ENCODE data around the gene CHN1.

Gene CHN1

GRCh38 chr2:174863183-174863582 lies 142.0 kb downstream of the CHN1 start:
- DNase-seq: no peak

DNA sequence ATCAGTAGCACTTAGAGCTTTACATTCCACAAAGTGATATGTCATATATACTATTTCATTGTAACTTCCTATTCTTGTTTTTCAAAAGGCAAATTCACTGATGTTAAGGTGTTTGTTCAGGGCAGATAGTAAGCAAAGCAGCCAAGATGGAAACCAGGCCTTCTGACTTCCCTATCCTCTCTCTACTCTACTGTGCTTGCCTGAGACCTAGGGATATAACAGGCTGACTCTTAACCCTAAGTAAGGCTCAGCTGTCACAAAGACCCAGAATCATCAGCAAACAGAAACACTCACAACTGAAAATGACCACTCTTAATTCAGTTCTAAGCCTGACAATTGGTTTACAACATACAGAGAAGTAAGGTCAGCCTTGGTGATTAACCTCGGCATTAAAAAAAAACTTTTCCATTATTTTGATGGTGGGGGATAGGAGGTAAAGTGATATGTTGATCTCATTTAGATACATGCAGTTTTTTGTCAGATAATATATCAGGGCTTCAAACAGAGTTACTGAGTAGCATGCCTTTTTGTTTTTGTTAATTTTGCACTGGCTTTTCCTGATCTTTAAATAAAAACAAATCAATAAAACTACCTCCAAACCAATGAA lies 145.5 kb downstream of the CHN1 start:
- DNase-seq: no peak

- DNase-seq: no peak
Measured at GRCh38 chr2:174858745-174859144, 146.4 kb downstream of the CHN1 start.

DNA sequence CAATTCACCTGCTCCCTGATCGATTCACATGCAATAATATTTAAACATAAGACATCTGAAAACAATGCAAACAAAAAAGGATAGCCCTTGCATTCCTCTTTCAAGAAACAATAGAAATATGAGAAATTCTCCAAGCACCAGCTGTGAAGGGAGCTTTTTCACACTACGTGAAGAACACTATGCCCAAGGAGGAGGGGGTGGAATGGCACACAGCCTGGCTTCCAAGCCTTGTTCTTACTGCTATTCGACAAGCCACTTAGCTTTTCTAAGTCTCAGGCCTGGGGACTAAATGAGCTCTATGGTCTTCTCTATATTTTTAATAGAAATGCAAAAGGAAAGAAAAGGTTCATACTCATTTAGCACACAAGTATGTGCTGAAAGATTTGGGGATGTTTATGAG lies 148.7 kb downstream of the CHN1 start:
- DNase-seq: no peak

DNA sequence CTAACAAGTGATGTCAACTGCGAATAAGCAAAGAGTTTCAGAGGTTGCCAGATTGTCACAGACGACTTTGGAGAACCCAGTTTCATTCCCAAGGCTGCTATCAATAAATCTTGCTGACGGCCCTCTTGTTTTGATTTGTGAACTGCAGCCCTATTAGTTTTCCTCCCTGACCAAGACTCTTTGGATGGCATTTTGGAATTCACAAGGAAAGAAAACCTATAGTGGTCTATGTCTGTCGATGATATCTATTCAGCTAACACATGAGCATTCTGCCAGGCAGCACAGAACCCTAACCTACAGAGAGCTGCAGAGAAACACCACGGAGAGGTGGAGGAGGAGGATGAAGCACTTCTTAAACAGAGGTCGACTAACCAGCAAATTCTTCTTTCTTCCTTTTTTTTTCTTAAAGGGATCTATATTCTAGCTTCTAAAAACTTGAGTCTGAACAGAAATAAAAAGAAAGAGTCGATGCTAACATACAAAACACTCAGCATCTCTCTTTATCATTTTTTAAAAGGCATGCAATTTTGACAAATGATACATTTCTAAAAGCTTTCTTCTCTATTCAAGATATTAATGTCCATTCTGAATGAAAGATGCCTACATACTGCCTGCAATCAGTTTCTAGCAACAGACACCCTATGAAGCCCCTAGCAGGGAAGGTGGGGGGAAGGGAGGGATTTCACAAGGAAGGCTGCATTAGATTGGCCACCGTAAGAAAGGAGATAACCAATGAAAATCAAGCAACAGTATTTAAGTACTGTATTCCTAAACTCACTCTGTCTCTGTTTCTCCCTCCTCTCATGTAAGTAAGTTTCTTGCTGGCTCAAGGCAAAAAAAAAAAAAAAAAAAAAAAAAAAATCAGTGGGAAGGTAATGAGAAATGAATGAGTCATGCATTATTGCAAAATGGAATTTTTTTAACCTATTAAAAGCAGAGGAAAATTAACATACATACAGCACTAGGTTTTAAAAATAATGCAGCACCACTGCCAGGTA lies 157.9 kb downstream of the CHN1 start:
- no peak for DNase-seq

GRCh38 chr2:174846218-174846617 lies 159.0 kb downstream of the CHN1 start:
- no peak for DNase-seq

- no peak for DNase-seq
Measured at GRCh38 chr2:174844295-174844708, 160.9 kb downstream of the CHN1 start.

GRCh38 chr2:174842496-174842895 lies 162.7 kb downstream of the CHN1 start:
- DNase-seq: no peak

- DNase-seq: no peak
Measured at GRCh38 chr2:174841936-174842335, 163.2 kb downstream of the CHN1 start.

GRCh38 chr2:174841350-174841749 lies 163.8 kb downstream of the CHN1 start:
- no peak for DNase-seq

DNA sequence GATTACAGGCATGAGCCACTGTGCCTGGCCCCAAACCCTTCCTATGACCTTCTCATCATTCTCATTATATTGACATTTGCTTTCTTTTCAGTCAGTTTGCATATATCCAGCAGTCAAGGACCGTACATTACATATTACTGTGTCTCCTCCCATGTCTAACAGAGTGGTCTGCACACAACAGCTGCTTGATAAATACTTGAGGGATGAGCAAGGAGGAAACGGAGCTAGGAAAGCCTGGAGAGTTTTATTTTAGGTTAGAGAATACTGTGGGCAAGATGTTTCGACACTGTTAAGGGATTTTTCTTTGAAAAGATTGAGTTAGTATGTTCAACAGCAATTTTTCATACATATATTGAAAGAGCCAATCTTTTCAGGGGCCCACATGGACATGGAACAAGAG lies 164.7 kb downstream of the CHN1 start:
- DNase-seq: no peak

DNA sequence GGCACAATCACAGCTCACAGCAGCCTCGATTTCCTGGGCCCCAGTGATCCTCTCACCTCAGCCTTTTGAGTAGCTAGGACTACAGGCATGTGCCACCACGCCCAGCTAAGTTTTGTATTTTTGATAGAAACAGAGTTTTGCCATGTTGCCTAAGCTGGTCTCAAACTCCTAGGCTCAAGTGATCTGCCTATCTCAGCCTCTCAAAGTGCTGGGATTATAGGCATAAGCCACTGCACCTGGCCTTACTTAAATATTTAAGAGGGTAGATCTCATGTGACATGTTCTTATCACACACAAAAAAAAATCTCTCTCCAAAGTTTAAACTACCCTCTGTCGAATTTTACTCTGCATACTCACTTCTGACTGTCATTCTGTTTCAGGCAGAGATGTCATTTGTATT lies 165.5 kb downstream of the CHN1 start:
- no peak for DNase-seq

DNA sequence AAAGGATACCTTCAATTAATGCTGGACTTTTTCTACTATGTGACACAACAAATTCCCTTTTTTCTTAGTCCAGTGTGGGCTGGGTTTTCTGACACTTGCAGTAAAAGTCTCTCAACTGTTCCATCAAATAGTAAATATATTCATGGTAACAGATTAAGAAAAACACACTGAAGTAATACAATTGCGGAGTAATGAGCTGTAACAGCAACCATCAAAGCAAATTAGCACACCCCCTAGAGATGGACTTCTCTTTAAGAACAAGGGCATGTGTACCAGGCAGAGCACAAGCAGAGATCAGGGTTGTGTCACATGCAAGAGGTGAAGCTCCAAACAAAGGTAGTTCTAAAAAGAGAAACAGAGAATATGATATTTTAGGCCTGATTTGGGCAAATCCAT lies 168.2 kb downstream of the CHN1 start:
- no peak for DNase-seq

- no peak for DNase-seq
Measured at GRCh38 chr2:174836377-174836994, 168.7 kb downstream of the CHN1 start.

DNA sequence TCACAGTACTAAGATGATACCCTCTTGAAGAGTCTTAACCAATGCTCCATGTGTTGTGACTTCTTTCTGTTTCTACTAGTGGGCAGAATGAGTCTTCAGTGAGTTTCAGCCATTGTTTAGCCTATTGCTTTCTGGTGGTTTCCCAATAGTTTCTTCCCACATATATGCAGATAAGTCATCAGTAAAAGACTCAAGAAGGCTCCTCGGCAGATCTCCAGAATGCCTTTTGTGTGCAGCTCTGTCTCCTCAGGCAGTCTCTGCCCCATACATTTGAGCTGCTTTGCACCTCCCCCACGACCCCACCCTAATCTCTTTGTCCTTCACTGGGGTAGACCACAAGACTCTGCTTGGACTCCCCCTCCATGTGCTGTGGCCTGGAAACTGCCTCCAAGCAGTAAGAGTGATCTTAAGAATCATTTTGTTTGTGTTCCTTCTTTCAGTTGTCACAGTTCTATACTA lies 169.4 kb downstream of the CHN1 start:
- no peak for DNase-seq

- no peak for DNase-seq
Measured at GRCh38 chr2:174833737-174834136, 171.4 kb downstream of the CHN1 start.

GRCh38 chr2:174830561-174830960 lies 174.6 kb downstream of the CHN1 start:
- no peak for DNase-seq

- DNase-seq: no peak
Measured at GRCh38 chr2:174829550-174829949, 175.6 kb downstream of the CHN1 start.

DNA sequence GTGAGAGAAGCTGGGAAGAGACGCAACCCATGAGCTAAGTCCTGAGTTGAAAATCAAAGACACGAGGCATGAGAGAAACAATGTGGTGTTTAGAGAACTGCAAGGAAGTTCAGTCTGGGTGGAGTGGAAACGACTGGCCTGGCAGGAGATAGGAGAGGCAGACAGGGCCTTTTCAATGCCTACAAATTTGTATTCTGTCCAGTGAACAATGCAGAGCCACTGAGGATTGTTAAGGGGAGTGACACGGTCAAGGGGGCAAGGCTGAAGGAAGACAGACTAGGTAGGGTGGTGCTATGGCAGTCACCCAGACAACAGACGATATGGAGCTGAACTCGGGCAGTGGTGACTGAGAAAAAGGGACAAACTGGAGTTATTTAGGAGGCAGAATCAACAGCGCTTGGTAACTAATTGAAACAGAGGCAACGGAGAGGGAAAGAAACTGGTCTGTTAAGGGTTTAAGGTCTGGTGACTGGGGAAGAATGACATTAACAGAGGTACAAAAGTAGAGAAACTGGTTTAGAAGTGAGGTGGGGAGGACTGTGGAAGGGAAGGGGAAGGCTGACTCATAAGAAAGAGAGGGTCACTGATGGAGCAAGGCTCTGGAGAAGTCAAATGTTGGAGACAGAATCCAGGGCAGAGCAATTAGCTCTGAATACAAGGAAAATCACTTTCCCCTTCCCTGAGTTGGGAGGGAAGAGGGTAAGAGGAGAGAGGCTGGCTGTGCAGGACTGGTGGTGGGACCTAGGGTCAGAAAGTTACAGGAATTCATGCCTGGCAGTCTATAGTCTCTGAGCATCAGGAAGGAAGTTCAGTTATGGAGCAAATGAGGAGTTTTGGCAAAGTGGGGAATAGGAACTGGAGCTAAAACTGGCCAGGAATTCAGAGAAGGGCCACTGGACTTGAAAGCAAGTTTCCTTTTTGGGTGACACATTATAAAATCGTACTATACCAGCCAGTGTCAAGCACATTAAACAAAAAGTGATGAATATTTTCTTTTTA lies 177.5 kb downstream of the CHN1 start:
- no peak for DNase-seq

- no peak for DNase-seq
Measured at GRCh38 chr2:174826051-174826450, 179.1 kb downstream of the CHN1 start.

GRCh38 chr2:174824068-174824467 lies 181.1 kb downstream of the CHN1 start:
- no peak for DNase-seq

DNA sequence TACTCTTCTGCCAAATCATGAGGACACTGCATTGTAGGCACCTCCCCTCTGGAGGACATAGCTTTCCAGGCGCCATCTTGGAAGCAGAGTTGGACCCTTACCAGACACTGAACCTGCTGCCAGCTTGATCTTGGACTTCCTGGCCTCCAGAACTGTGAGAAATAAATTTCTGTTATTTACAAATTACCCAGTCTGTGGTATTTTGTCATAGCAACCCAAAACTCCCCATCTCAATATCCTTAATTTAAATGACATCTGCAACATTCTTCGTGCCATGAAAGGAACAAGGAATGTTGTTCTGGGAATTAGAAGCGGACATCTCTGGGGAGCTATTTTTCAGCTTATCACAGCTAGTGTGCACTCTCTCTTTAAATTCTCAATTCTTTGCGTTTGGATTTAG lies 183.6 kb downstream of the CHN1 start:
- DNase-seq: no peak

DNA sequence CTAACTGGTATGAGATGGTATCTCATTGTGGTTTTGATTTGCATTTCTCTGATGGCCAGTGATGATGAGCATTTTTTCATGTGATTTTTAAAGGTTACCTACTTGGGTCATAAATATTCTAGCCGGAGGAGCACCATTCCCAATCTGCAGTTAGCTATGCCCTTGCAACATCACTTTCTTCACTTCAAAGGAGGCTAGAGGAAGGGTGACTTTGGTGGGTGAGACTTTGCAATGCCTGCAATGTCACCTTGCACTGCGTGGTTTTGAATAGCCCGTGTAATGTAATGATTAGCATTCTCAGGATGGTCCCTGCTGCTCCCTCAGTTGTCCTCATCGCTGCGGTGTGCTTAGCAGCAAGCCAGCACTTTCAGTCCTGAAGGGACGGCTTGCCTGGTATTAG lies 184.8 kb downstream of the CHN1 start:
- DNase-seq: no peak

All from NCI-H2029 treated with DMSO at 0.1 percent for 48 hours (cell line).